Upper lobe of left lung (tissue), 4 donors: ENCODE measurements around the gene FEM1C.

Experiments
- EP300 ChIP-seq, 4 donors: sonication (generic); formaldehyde crosslinking; IDR thresholded peaks; one replicate each; pipeline ENCODE4 v1.5.1; 2017; ENCODE audit warnings: antibody characterized with exemption in 4 of 4, control low read depth in 2 of 4
- POLR2A ChIP-seq, 4 donors: fragments of 450-650 bp; IDR thresholded peaks; one replicate each; pipeline ENCODE4 v1.5.1; 2016 to 2017; ENCODE audit warnings: antibody characterized with exemption in 4 of 4, mild to moderate bottlenecking in 2 of 4
- POLR2AphosphoS5 ChIP-seq, 2 donors: sonication (generic); formaldehyde crosslinking; IDR thresholded peaks; one replicate each; pipeline ENCODE4 v1.5.1; 2017; ENCODE audit warnings: antibody characterized with exemption in 2 of 2
- TF ChIP-seq, protein P1 (sequence below), 6 experiments: fragments of 450-650 bp in 4 of 6; fragments of 200-600 bp in 2 of 6; sonication (generic) in 2 of 6; IDR thresholded peaks; one replicate each; pipeline ENCODE4 v1.5.1; 2016 to 2019; ENCODE audit warnings: antibody characterized with exemption in 6 of 6

DNA sequence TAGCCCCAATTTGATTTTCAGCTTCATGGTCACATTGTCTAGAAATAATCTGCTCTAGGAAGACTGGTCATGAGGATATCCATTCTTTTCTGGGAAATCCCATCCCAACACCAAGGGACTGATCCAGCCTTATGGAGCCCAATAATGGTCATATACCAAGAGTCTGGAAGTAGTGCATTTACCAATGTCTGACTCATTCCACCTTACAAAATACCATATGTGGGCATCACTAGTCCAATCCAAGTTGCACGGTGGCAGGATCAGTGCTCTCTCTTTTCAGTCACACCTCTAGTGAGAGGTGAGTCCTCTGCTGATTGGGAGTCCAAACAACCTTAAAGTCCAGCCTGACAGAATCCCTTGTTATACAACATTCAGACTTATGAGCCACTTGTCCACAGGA lies 73.7 kb downstream of the FEM1C start:
- TF ChIP-seq POLR2A (IDR thresholded peaks at IDR 0.05) (no peak), POLR2AphosphoS5 (IDR thresholded peaks at IDR 0.05) (no peak), EP300 (IDR thresholded peaks at IDR 0.05) (no peak)
- TF ChIP-seq, protein P1, sequence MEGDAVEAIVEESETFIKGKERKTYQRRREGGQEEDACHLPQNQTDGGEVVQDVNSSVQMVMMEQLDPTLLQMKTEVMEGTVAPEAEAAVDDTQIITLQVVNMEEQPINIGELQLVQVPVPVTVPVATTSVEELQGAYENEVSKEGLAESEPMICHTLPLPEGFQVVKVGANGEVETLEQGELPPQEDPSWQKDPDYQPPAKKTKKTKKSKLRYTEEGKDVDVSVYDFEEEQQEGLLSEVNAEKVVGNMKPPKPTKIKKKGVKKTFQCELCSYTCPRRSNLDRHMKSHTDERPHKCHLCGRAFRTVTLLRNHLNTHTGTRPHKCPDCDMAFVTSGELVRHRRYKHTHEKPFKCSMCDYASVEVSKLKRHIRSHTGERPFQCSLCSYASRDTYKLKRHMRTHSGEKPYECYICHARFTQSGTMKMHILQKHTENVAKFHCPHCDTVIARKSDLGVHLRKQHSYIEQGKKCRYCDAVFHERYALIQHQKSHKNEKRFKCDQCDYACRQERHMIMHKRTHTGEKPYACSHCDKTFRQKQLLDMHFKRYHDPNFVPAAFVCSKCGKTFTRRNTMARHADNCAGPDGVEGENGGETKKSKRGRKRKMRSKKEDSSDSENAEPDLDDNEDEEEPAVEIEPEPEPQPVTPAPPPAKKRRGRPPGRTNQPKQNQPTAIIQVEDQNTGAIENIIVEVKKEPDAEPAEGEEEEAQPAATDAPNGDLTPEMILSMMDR (IDR thresholded peaks at IDR 0.05), result no peak
